Fibroblast of villous mesenchyme (primary cell): ENCODE measurements around the gene CPA4. TPM values are rescaled to one million over a fixed set of nuclear protein-coding genes. Genes with fewer than 3 reads are reported as not detected.

Source experiments
- DNase-seq: peaks from one replicate; pipeline ENCODE4 v3.0.0-alpha.2; 2010; ENCODE audit warnings: low read depth
- H3K4me3 ChIP-seq: 2 replicates; pipeline ENCODE4 v1.5.1; 2011; ENCODE audit warnings: low read depth, mild to moderate bottlenecking, low read length
- CTCF ChIP-seq: IDR thresholded peaks from 2 replicates; pipeline ENCODE4 v1.5.1; 2012; ENCODE audit warnings: low read depth, mild to moderate bottlenecking, low read length; ENCODE audit not compliant: insufficient read depth
- total RNA-seq: library from RNA; depleted of rRNA; stranded (reverse); fragments of >200 nt; gene quantifications from 2 replicates; pipeline ENCODE4 v1.2.3, GENCODE V29; 2012

Gene CPA4
- total RNA-seq, 1 donor, result 90.2 TPM

GRCh38 chr7:130296221-130296951 lies 3.4 kb downstream of the CPA4 start:
- H3K4me3 ChIP-seq, result no peak overlapping the region
- no peak for TF ChIP-seq CTCF
- no peak for DNase-seq

- no peak for TF ChIP-seq CTCF
- H3K4me3 ChIP-seq, result no peak overlapping the region
- no peak for DNase-seq
Measured at GRCh38 chr7:130297628-130298543, 4.9 kb downstream of the CPA4 start.

- no peak for TF ChIP-seq CTCF
- no peak for DNase-seq
- H3K4me3 ChIP-seq, result no peak overlapping the region
Measured at GRCh38 chr7:130298544-130299326, 5.8 kb downstream of the CPA4 start.

- no peak overlapping the region for H3K4me3 ChIP-seq
- no peak for TF ChIP-seq CTCF
- no peak for DNase-seq
Measured at GRCh38 chr7:130299866-130300265, 6.9 kb downstream of the CPA4 start.

- no peak overlapping the region for H3K4me3 ChIP-seq
- no peak for TF ChIP-seq CTCF
- DNase-seq, result peak; percentile 72
Measured at GRCh38 chr7:130301501-130302020, 8.6 kb downstream of the CPA4 start.

- H3K4me3 ChIP-seq, result no peak overlapping the region
- no peak for TF ChIP-seq CTCF
- no peak for DNase-seq
Measured at GRCh38 chr7:130302649-130303048, 9.7 kb downstream of the CPA4 start.
